RWPE2 (cell line): ENCODE measurements around the gene IDUA.

Experiments used
- ATAC-seq: fragments of 200-7000 bp; cut with Tn5 transposase; 3 replicates; pipeline ENCODE4 v1.9.1; 2021; ENCODE audit warnings: low read depth
- DNase-seq: peaks from one replicate; pipeline ENCODE4 v3.0.0-alpha.2; 2020; ENCODE audit warnings: low spot score
- H3K27ac ChIP-seq: fragments of 450-650 bp; 2 replicates; pipeline ENCODE4 v1.5.1; 2017; ENCODE audit warnings: mild to moderate bottlenecking; ENCODE audit not compliant: poor library complexity, severe bottlenecking
- H3K27me3 ChIP-seq: fragments of 250-450 bp; sonication (Bioruptor Pico); 2 replicates; pipeline ENCODE4 v1.5.1; 2021; ENCODE audit warnings: mild to moderate bottlenecking, moderate library complexity; ENCODE audit not compliant: insufficient read depth, poor library complexity, severe bottlenecking
- H3K36me3 ChIP-seq: fragments of 250-450 bp; sonication (Bioruptor Pico); 2 replicates; pipeline ENCODE4 v1.5.1; 2020; ENCODE audit warnings: low read depth, mild to moderate bottlenecking, moderate library complexity
- H3K4me1 ChIP-seq: fragments of 250-450 bp; sonication (Bioruptor Pico); 2 replicates; pipeline ENCODE4 v1.5.1; 2021; ENCODE audit warnings: mild to moderate bottlenecking, moderate library complexity; ENCODE audit not compliant: insufficient read depth, poor library complexity, severe bottlenecking
- H3K4me3 ChIP-seq: fragments of 250-450 bp; sonication (Bioruptor Pico); 2 replicates; pipeline ENCODE4 v1.5.1; 2021; ENCODE audit warnings: mild to moderate bottlenecking, moderate library complexity; ENCODE audit not compliant: severe bottlenecking
- H3K9me3 ChIP-seq: fragments of 250-450 bp; sonication (Bioruptor Pico); 2 replicates; pipeline ENCODE4 v1.5.1; 2021; ENCODE audit warnings: mild to moderate bottlenecking, moderate library complexity; ENCODE audit not compliant: severe bottlenecking
- TF ChIP-seq, protein P1 (sequence below): fragments of 450-650 bp; IDR thresholded peaks from one replicate; pipeline ENCODE4 v1.5.1; 2017; ENCODE audit warnings: mild to moderate bottlenecking, moderate library complexity; ENCODE audit not compliant: poor library complexity, severe bottlenecking

IDUA gene

DNA sequence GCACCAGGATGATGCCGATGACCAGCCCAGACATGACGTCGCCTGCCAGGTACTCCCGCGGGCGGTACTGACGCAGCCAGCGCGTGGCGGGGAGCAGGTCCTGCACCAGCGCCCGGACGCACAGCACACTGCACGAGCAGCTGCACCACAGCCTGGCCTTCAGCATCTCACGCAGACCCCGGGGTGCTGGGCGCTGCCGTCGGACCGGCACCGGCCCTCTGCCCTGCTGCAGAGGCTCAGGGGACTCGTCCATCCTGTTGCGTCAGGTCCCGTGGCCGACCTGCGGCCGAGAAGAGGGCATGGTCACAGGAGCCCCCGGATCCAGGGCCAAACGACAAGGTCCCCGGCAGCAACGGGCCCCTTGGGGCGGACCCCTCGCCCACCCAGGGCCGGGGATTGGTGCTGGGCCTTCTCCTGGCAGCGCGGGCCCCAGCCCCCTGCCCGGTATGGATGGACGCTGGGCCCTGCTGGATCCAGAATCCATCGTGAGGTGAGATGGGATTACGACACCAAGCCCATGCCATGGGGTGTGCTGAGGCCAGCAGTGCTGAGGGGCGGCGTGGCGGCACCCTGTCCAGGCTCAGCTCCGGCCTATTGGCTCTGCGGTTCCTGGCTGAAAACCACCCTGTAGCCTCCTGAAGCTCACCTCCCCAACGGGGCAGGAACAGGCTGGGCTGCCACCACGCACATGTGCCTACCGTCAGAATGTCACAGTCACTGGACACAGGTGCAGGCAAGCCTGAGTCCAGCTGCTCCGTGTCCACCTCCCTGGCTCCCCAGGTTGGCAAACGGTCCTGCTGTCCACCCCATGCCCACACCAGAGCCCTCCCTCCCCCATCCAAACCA is 4.8 kb downstream of the IDUA start:
- no peak for ATAC-seq
- peaks cover 9% of the 10 kb centered on the region for H3K27me3 ChIP-seq
- H3K4me1 ChIP-seq, result no peaks in the 10 kb centered on the region
- H3K4me3 ChIP-seq, result no peak overlapping the region
- no peak overlapping the region for H3K27ac ChIP-seq
- DNase-seq, result no peak
- TF ChIP-seq, protein P1, sequence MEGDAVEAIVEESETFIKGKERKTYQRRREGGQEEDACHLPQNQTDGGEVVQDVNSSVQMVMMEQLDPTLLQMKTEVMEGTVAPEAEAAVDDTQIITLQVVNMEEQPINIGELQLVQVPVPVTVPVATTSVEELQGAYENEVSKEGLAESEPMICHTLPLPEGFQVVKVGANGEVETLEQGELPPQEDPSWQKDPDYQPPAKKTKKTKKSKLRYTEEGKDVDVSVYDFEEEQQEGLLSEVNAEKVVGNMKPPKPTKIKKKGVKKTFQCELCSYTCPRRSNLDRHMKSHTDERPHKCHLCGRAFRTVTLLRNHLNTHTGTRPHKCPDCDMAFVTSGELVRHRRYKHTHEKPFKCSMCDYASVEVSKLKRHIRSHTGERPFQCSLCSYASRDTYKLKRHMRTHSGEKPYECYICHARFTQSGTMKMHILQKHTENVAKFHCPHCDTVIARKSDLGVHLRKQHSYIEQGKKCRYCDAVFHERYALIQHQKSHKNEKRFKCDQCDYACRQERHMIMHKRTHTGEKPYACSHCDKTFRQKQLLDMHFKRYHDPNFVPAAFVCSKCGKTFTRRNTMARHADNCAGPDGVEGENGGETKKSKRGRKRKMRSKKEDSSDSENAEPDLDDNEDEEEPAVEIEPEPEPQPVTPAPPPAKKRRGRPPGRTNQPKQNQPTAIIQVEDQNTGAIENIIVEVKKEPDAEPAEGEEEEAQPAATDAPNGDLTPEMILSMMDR, result no peak
- H3K36me3 ChIP-seq, result no peaks in the 10 kb centered on the region
- no peaks in the 10 kb centered on the region for H3K9me3 ChIP-seq

- H3K27me3 ChIP-seq, result peaks cover 14% of the 10 kb centered on the region
- no peaks in the 10 kb centered on the region for H3K9me3 ChIP-seq
- DNase-seq (no peak), ATAC-seq (no peak)
- H3K36me3 ChIP-seq, result no peaks in the 10 kb centered on the region
- H3K27ac ChIP-seq, result no peak overlapping the region
- H3K4me1 ChIP-seq, result no peaks in the 10 kb centered on the region
- TF ChIP-seq, protein P1, result no peak
- H3K4me3 ChIP-seq, result no peak overlapping the region
These were observed 5.7 kb downstream of the IDUA start for GRCh38 chr4:992297-993110.

GRCh38 chr4:993111-994029 is 6.5 kb downstream of the IDUA start, which contains the start of gene SLC26A1:
Gene SLC26A1 (minus strand): TSS chr4:993404. CDS start chr4:991703, 1,701 bp downstream.
- no peak within 1 kb of the TSS for H3K27ac ChIP-seq
- ATAC-seq, result no peak
- H3K4me1 ChIP-seq, result no peaks in the 10 kb centered on the region
- TF ChIP-seq, protein P1, result no peak
- DNase-seq, result no peak
- H3K36me3 ChIP-seq, result no peaks in the 10 kb centered on the region
- no peak within 1 kb of the TSS for H3K4me3 ChIP-seq
- H3K9me3 ChIP-seq, result no peaks in the 10 kb centered on the region
- H3K27me3 ChIP-seq, result peaks cover 23% of the 10 kb centered on the region

DNA sequence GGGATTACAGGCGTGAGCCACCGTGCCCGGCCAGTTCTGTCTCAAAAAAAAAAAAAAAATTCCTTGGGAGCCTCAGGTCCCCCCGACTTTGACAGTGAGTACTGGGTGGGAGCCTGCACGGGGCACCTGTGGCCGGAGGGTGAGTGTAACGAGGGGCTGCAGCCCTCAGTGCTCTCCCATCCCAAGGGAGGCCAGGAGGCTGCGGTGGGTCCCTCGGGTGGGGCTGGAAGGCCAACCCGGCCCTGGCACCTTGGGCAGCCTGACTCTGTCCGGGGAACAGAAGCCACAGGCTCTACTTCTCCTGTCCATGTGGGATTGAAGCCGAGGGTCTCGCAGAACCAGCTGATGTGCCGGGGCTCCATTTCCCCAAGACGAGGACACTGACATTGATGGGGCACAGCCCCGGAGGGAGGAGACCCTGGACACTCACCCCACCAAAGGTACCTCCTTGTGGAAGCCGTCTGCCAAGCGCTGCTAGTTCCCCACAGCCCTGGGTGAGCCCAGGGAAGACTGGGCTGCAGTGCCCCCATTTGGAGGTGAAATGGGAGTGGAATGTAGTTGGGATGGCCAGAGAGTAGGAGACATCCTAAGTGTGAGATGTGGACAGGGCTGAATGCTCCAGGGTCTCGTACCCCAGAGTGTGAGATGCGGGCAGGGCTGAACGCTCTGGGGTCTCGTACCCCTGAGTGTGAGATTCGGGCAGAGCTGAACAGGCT is 8.6 kb downstream of the IDUA start:
- Histone ChIP-seq H3K36me3 (no peaks in the 10 kb centered on the region), H3K27ac (no peak overlapping the region), H3K9me3 (no peaks in the 10 kb centered on the region), H3K4me3 (no peak overlapping the region), H3K27me3 (peaks cover 38% of the 10 kb centered on the region), H3K4me1 (no peaks in the 10 kb centered on the region)
- DNase-seq (no peak), ATAC-seq (peak; percentile 38; the same call in 2 of the 3 replicates)
- TF ChIP-seq, protein P1, result peak; percentile 18
